ENCODE data around the gene PON1.

Gene PON1

DNA sequence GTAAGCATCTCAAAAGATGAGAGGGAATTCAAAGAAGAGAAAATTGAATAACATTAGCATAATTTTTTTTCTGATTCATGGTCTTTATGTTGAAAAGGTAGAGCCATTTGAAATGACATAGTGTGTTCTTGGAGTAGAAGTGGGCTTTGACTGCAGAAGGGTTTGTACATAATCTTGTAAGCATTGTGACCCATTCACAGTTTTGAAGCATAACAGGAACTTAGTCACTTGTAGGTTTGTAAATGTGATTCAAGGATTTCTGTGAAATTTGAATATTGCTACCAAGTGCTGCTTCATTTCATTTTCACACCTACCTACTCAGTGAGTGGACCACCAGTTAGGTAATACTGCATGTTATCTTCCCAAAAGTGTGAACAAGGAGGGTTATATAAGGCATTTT lies 68.6 kb downstream of the PON1 start:
- no peak for DNase-seq (ENCODE audit: low read depth in 2 of 2)

DNA sequence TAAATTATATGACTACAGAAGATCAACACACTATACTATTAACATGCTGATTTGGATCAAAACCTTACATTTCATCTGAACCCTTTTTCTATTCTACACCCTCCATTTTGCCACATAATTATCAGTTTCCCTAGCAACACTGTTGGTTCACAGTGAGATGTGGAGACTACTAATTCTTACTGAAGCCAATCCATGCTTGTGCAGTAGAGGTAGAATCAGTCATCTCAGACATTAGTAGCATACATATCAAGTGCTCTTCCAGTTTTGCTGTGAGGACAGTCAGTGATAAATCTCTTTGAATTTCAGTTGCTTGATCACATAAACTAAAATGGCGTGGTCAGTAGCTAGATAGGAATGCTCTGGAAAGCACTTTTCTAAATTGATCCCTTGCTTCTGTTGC lies 70.3 kb downstream of the PON1 start:
- no peak for DNase-seq (ENCODE audit: low read depth in 2 of 2)

DNA sequence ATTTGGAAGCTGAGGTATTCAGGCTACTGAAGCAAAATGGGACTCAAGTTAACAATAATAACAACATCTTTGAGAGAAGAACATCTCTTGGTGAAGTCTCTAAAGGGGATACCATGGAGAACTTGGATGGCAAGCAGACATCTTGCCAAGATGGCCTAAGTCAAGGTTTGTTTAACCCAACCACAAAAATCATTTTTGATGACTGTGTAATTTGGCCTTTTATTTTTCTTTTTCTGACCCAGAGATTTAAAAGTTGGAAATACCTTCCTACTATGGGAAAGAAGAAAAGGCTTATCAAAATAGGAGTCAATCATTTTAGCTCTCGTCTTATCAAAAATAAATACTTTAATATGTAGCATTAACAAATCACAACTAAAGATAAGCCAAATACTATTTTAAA lies 72.4 kb downstream of the PON1 start:
- DNase-seq (ENCODE audit: low read depth in 2 of 2), result no peak

DNA sequence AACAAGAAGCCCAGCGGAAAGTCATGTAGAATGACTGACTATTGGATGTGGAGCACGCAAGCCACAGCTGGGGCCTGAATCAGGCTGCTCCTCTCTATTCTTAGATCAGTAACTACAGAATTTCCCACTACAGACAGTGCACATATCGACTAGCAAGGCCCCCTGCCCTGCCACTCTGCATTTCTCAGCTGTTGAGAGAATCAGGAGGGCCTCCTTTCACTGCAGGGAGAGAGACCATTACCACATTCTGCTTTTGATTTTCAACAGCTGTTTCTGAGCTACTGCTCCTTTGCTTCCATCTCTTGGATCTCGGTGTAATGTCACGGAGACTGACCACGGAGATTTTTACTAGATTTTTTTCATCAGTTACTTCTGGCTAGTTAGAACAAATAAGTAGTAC lies 73.8 kb downstream of the PON1 start:
- DNase-seq (ENCODE audit: low read depth in 2 of 2), result no peak
